Epithelial cell of esophagus (primary cell): ENCODE data around the gene SLC26A1.

Experiments
- DNase-seq: peaks from one replicate; pipeline ENCODE4 v3.0.0; 2010; ENCODE audit warnings: low read depth
- H3K4me3 ChIP-seq: 2 replicates; pipeline ENCODE4 v1.5.1; 2011; ENCODE audit warnings: mild to moderate bottlenecking, low read length, control low read depth
- TF ChIP-seq, protein P1 (sequence below): IDR thresholded peaks from 2 replicates; pipeline ENCODE4 v1.5.1; 2011; ENCODE audit warnings: low read depth, mild to moderate bottlenecking, low read length, control low read depth, inconsistent platforms; ENCODE audit not compliant: insufficient read depth; ENCODE audit errors: missing control alignments

SLC26A1 gene

DNA sequence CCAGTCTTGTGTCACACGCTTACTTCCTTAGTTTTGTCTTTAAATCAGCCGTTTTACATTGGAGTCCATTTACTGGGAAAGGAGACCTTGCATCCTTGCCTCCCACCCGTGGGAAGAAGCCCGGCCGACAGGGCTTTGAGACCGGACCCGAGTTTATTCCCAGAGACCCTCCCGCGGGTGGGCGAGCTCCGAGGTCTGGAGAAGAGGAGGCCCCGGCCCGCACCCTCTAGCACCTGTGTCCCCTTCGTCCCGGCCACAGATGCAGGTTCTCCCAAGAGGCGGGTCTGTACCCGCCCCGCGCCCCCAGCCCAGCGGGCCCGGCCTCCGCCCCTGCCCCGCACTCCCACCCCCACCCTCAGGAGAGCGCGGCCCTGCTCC, 3.8 kb upstream of the SLC26A1 start:
- H3K4me3 ChIP-seq = no peak overlapping the region
- DNase-seq = no peak

DNA sequence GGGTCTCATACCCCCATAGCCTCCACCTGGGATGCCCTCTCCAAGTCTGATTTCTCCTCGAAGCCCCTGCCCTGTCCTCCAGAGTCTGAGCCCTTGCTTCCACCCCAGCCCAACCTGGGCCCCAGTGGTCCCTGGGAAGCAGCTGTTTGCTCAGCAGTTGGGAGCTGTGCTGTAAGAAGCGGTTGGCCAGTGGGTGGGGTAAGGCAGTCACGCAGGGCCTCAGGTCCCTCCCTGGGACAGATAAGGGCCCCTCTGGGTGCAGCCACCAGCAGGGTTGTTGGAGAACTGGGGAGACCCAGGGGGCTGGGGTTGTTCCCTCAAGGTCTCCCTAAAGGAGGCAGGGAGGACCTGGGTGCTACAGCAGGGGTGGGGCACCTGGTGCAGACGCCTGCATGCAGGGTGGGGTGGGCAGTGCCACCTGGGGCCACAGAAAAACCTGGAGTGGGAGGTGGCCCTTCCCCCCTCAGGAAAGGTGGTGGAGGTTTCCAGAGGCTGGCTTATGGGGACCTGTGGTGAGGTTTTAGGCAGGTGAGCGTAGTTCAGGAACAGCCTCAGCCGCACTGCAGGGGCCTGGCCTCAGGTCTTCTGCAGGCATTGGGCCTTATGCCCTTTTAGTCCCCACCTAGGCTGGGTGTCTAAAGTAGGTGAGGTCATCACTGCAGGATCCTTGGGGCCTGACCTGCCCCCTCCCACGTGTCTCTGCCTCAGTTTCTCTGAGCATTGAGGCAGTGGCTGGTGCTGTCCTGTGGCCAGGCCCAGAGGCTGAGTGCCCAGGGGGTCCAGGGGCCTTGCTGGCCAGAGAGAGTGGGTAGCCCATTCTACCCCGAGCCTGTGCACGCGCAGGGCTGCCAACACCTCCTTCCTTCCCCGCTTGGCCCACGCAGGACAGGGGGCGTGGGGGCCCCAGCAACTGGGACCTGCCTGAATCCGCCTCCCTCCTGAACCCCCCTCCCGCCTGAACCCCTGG, 3.1 kb upstream of the SLC26A1 start:
- DNase-seq = no peak
- H3K4me3 ChIP-seq = no peak overlapping the region
- TF ChIP-seq, protein P1, sequence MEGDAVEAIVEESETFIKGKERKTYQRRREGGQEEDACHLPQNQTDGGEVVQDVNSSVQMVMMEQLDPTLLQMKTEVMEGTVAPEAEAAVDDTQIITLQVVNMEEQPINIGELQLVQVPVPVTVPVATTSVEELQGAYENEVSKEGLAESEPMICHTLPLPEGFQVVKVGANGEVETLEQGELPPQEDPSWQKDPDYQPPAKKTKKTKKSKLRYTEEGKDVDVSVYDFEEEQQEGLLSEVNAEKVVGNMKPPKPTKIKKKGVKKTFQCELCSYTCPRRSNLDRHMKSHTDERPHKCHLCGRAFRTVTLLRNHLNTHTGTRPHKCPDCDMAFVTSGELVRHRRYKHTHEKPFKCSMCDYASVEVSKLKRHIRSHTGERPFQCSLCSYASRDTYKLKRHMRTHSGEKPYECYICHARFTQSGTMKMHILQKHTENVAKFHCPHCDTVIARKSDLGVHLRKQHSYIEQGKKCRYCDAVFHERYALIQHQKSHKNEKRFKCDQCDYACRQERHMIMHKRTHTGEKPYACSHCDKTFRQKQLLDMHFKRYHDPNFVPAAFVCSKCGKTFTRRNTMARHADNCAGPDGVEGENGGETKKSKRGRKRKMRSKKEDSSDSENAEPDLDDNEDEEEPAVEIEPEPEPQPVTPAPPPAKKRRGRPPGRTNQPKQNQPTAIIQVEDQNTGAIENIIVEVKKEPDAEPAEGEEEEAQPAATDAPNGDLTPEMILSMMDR = no peak

More for the DNA sequence above, 3.8 kb upstream of the SLC26A1 start:
- TF ChIP-seq, protein P1 = no peak

- TF ChIP-seq, protein P1 = peak; percentile 5
- no peak for DNase-seq
- H3K4me3 ChIP-seq = no peak overlapping the region
Observed at GRCh38 chr4:995311-996026, 2.3 kb upstream of the SLC26A1 start.

DNA sequence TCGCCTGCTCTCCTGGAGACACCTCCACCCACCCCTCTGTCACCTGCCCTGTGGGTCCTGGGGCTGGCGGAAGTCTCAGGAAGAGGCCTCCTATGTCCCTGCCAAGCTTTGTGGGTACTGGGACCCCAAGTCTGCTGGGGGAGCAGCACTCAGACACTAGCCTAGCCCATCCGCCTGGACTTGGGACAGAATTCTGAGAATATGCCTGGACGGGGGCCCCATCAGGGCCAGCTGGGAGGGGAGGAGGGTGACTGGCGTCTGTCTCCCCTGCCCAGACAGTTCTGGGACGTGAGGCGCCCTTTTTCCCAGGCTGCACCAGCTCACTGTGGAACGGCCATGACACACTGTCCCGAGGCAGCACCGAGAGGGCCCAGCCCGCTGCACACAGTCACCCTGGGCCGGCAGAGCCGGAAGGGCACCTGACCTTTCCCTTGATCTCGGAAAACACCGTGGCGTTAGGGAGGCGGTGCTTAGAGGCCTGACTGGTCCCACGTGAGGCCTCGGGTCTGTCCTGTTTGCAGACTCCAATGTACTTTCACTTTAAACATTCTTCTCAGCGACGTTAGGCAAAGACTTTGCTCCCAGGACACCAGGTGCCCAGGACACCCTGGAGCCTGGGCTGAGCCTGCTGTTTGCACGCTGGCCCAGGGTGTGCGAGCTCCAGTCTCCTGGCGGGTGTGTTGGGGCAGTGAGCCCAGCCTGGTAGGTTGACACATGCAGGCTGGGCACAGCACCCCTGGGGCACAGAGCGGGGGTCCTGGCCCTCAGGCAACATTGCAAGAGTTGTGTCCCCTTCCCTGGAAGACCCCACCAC, 700 bp downstream of the SLC26A1 start:
- TF ChIP-seq, protein P1 = no peak
- H3K4me3 ChIP-seq = no peak overlapping the region
- no peak for DNase-seq

GRCh38 chr4:991451-992296, 1.5 kb downstream of the SLC26A1 start:
- H3K4me3 ChIP-seq = no peak overlapping the region
- DNase-seq = no peak
- TF ChIP-seq, protein P1 = no peak
